ENCODE data around the gene SLC5A10.
"Not testable (repeated sequence)": the region's sequence is repeated elsewhere in the genome, so short reads cannot be mapped to it uniquely, and the experiment has no call there.

Gene SLC5A10

DNA sequence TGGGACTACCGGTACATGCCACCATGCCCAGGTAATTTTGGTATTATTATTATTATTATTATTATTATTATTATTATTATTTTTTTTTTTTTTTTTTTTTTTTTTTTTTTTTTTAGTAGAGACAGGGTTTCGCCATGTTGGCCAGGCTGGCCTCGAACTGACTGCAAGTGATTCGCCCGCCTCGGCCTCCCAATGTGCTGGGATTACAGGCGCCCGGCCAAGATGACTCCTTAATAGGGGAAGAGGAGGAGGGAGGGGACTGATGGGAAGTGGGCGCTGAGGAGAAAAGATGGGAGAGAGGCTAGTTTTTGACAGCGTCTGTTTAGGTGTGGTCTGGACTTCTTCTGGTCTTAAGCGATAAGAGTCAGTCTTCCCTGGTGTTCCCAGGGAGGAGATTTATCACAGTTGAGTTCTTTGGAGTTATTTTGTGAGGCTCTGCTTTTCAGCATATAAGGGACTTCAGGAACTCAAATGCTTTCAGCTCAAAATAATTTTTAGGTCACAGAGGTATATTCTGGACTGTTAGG lies 34.4 kb upstream of the SLC5A10 start:
- DNase-seq (ENCODE audit: low spot score), result no peak
- no peak overlapping the region for H3K27ac ChIP-seq
- TF ChIP-seq, protein P1, sequence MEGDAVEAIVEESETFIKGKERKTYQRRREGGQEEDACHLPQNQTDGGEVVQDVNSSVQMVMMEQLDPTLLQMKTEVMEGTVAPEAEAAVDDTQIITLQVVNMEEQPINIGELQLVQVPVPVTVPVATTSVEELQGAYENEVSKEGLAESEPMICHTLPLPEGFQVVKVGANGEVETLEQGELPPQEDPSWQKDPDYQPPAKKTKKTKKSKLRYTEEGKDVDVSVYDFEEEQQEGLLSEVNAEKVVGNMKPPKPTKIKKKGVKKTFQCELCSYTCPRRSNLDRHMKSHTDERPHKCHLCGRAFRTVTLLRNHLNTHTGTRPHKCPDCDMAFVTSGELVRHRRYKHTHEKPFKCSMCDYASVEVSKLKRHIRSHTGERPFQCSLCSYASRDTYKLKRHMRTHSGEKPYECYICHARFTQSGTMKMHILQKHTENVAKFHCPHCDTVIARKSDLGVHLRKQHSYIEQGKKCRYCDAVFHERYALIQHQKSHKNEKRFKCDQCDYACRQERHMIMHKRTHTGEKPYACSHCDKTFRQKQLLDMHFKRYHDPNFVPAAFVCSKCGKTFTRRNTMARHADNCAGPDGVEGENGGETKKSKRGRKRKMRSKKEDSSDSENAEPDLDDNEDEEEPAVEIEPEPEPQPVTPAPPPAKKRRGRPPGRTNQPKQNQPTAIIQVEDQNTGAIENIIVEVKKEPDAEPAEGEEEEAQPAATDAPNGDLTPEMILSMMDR (IDR thresholded peaks at IDR 0.05), result no peak

DNA sequence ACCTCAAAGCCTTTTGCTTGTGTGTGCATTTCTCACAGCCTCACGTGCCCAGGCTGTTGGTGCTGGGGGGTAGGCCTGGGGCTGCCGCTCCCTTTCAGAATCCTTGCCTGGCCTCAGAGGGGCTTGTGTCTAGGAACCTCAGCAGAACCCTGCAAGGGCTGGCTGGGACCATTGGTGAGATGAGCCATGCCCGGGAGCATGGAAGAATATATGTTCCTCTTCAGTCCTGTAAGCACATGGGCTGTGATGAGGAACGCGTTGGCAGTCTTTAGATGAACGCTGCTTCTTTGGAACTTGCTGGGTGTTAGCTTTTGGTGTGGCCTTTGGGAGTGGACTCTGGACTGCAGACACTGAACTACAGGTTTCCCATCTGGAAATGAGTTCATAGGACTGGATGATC lies 32.0 kb upstream of the SLC5A10 start:
- no peak overlapping the region for H3K27ac ChIP-seq

More for the DNA sequence above, 34.4 kb upstream of the SLC5A10 start:
- H3K4me3 ChIP-seq, result no peak overlapping the region

DNA sequence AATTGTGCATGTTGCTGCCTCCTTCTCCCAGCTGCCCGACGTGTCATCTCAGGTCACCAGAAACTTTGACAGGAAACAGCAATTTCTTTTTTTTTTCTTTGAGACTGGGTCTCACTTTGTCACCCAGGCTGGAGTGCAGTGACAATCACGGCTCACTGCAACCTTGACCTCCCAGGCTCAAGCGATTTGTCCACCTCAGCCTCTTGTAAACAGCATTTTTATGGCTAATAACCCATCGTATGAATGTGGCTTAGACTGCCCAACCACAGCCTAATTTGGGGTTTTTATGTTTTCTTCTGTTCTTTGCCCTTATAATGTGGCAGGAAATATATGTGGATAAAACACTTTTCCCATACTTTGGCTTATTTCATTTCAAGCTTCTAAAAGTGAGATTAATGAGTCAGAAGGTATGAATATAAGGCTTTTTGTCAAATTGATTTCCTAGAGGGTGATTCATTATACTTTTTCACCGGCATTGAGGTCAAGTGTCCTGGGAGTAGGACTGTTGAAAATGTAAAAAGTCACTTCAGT lies 31.0 kb upstream of the SLC5A10 start:
- Histone ChIP-seq H3K4me3 (no peak overlapping the region), H3K27ac (no peak overlapping the region)
- no peak for DNase-seq (ENCODE audit: low spot score)
- TF ChIP-seq, protein P1 (IDR thresholded peaks at IDR 0.05), result no peak

More for the DNA sequence above, 32.0 kb upstream of the SLC5A10 start:
- DNase-seq (ENCODE audit: low spot score), result no peak
- no peak overlapping the region for H3K4me3 ChIP-seq
- TF ChIP-seq, protein P1 (IDR thresholded peaks at IDR 0.05), result no peak

DNA sequence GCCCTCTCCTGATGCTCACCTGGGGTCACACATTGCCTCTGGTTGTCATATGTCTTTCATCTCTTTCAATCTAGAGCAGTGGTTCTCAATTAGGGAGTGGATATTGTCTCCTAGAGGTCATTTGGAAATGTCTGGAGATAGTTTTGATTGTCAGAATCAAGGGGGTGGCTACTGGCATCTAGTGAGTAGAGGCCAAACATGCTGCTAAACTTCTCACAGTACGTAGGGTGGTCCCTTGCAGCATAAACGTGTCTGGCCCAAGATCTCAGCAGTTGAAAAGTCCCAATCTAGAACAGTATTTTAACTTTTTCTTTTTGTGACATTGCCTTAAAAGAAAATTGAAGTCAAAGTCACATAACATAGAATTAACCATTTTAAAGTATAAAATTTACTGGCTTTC lies 30.5 kb upstream of the SLC5A10 start:
- Histone ChIP-seq H3K4me3 (no peak overlapping the region), H3K27ac (no peak overlapping the region)
- TF ChIP-seq, protein P1 (IDR thresholded peaks at IDR 0.05), result no peak
- DNase-seq (ENCODE audit: low spot score), result no peak

DNA sequence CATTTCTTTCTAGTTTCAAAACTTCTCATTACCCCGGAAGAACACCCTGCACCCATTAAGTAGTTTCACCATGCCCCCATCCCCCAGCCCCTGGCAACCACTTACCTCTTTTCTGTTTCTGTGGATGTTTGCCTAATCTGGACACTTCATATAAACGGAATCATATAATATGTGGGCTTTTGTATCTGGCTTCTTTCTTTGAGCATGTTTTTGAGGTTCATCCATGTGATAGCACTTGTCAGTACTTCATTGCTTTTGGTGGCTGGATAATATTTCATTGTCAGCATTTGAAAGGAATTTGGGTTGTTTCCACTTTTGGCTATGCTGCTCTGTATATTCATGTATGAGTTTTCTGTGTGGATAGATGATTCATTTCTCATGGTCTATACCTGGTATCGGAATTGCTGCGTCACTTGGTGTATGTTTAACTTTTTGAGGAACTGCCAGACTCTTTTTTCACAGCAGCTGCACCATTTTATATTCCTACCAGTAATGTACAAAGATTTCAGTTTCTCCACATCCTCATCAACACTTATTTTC lies 30.0 kb upstream of the SLC5A10 start:
- Histone ChIP-seq H3K27ac (no peak overlapping the region), H3K4me3 (no peak overlapping the region)
- TF ChIP-seq, protein P1 (IDR thresholded peaks at IDR 0.05), result no peak
- no peak for DNase-seq (ENCODE audit: low spot score)

DNA sequence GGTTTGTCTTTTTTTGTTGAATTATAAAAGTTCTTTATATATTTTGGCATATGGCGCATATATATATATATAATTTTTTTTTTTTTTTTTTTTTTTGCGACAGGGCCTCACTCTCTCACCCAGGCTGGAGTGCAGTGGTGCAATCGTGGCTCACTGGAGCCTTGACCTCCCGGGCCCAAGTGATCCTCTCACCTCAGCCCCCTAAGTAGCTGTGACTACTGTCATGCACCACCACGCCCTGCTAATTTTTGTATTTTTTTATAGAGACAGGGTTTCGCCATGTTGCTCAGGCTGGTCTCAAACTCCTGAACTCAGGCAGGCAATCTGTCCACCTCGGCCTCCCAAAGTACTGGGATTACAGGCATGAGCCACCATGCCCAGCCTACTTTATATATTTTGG lies 29.4 kb upstream of the SLC5A10 start:
- H3K27ac ChIP-seq; H3K4me3 ChIP-seq; DNase-seq (ENCODE audit: low spot score): not testable (repeated sequence)

DNA sequence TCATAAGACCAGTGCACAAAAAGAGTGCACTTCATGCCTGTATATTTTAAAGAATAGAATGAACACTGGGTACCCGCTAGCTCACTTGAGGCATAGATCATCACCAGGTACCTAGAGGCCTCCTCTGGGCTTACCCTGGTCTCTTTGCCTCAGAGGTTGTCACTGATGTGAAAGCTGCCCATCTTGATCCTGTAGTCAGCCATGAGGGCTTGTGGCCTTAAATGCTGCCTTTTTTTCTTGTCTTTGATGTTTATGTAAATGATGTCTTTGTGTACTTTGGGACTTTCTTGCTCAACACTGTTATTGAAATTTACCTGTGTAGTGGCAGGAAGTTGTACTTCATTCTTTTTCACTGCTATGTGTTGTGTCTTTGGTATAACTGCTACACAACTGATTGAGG lies 26.8 kb upstream of the SLC5A10 start:
- DNase-seq (ENCODE audit: low spot score), result no peak
- Histone ChIP-seq H3K27ac (no peak overlapping the region), H3K4me3 (no peak overlapping the region)
- TF ChIP-seq, protein P1 (IDR thresholded peaks at IDR 0.05), result no peak
